ENCODE data around the gene RAB31. TPM values are rescaled to one million over a fixed set of nuclear protein-coding genes. Genes with fewer than 3 reads are reported as not detected.
"Not testable (repeated sequence)": the region's sequence is repeated elsewhere in the genome, so short reads cannot be mapped to it uniquely, and the experiment has no call there.

The RAB31 gene
- polyA plus RNA-seq, 1 experiment: 37.2 TPM

DNA sequence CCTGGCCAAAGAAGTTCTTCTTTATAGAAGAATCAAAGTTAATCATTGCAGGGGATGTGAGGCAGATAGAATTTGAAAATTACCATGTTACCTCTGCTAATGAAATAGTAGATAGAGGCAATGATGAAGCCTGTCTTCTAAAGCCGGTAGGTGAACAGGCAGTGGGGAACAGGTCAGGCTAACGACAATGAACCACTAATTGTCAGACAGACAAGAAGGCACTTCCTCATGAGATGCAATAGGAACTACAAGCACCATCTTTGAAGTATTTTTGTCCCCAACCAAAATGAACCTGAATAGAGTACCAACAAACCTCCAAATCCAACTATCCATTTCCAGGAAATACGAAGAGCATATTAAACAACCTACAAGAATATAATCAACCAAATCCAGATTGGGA is 41.6 kb upstream of the RAB31 start:
- Histone ChIP-seq H3K36me3 (ENCODE audit: control insufficient read depth, insufficient read depth, low read length) (no peaks in the 10 kb centered on the region), H3K4me3 (ENCODE audit: low read depth, low read length) (no peak overlapping the region), H3K27me3 (ENCODE audit: control insufficient read depth, insufficient read depth, low read length) (no peaks in the 10 kb centered on the region)
- CTCF ChIA-PET: interaction anchor here (0.6 kb wide), 1 partner anchor 281 kb away, joined by 3 read pairs; no protein-coding TSS in a partner anchor
- TF ChIP-seq, protein P1, sequence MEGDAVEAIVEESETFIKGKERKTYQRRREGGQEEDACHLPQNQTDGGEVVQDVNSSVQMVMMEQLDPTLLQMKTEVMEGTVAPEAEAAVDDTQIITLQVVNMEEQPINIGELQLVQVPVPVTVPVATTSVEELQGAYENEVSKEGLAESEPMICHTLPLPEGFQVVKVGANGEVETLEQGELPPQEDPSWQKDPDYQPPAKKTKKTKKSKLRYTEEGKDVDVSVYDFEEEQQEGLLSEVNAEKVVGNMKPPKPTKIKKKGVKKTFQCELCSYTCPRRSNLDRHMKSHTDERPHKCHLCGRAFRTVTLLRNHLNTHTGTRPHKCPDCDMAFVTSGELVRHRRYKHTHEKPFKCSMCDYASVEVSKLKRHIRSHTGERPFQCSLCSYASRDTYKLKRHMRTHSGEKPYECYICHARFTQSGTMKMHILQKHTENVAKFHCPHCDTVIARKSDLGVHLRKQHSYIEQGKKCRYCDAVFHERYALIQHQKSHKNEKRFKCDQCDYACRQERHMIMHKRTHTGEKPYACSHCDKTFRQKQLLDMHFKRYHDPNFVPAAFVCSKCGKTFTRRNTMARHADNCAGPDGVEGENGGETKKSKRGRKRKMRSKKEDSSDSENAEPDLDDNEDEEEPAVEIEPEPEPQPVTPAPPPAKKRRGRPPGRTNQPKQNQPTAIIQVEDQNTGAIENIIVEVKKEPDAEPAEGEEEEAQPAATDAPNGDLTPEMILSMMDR (IDR thresholded peaks at IDR 0.05; ENCODE audit: insufficient read depth, low read depth, low read length): no peak
- no peak for DNase-seq (ENCODE audit: low read depth)
- POLR2A ChIA-PET: no interaction called here

DNA sequence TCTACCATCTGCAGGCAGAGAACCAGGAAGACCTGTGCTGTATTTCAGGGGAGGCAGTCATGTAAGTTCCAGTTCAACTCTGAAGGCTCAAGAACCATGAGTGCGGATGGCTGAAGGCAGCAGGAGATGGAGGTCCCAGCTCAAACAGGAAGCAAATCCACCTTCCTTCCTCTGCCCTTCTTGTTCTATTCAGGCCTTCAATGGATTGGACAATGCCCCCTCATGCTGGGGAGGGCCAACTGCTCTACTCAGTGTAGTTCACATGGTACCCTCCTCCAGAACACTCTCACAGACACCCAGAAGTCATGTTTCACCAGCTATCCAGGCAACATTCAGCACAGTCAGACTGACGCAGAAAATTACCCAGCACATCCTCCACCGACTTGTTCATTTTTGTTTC is 39.1 kb upstream of the RAB31 start:
- Histone ChIP-seq H3K27me3 (ENCODE audit: control insufficient read depth, insufficient read depth, low read length) (no peaks in the 10 kb centered on the region), H3K36me3 (ENCODE audit: control insufficient read depth, insufficient read depth, low read length) (no peaks in the 10 kb centered on the region), H3K4me3 (ENCODE audit: low read depth, low read length) (no peak overlapping the region)
- POLR2A ChIA-PET: no interaction called here
- TF ChIP-seq, protein P1 (IDR thresholded peaks at IDR 0.05; ENCODE audit: insufficient read depth, low read depth, low read length): no peak
- CTCF ChIA-PET: interaction anchor here (0.6 to 1.3 kb wide), 3 partner anchors 93 to 282 kb away, joined by 3 to 4 read pairs (median 3); no protein-coding TSS in a partner anchor
- DNase-seq (ENCODE audit: low read depth): no peak

DNA sequence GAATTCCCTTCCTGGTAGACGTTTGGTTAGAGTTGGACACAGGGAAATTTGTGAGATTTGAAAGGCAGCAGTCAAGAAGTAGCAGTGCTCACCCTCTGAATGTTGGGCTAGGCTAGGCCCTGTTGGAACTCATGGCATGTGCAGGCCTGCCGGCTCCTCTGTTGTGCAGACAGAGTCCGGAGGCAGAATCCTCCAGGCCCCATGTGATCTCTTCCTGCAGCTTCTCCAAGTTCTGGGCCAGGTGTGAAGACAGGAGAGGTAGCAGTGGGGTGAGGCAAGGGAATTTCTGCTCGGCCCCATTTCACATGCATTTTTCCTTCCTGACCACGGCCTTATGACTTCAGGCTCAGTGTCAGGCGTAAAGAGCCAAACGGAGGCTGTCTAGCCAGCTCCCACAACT is 36.9 kb upstream of the RAB31 start:
- Histone ChIP-seq H3K27me3 (ENCODE audit: control insufficient read depth, insufficient read depth, low read length) (no peaks in the 10 kb centered on the region), H3K4me3 (ENCODE audit: low read depth, low read length) (no peak overlapping the region), H3K36me3 (ENCODE audit: control insufficient read depth, insufficient read depth, low read length) (no peaks in the 10 kb centered on the region)
- ChIA-PET POLR2A (no interaction called here), CTCF (interaction anchor here (0.7 to 1.7 kb wide), 2 partner anchors 10 to 71 kb away, joined by 3 to 5 read pairs; no protein-coding TSS in a partner anchor)
- DNase-seq (ENCODE audit: low read depth): no peak
- TF ChIP-seq, protein P1 (IDR thresholded peaks at IDR 0.05; ENCODE audit: insufficient read depth, low read depth, low read length): no peak

DNA sequence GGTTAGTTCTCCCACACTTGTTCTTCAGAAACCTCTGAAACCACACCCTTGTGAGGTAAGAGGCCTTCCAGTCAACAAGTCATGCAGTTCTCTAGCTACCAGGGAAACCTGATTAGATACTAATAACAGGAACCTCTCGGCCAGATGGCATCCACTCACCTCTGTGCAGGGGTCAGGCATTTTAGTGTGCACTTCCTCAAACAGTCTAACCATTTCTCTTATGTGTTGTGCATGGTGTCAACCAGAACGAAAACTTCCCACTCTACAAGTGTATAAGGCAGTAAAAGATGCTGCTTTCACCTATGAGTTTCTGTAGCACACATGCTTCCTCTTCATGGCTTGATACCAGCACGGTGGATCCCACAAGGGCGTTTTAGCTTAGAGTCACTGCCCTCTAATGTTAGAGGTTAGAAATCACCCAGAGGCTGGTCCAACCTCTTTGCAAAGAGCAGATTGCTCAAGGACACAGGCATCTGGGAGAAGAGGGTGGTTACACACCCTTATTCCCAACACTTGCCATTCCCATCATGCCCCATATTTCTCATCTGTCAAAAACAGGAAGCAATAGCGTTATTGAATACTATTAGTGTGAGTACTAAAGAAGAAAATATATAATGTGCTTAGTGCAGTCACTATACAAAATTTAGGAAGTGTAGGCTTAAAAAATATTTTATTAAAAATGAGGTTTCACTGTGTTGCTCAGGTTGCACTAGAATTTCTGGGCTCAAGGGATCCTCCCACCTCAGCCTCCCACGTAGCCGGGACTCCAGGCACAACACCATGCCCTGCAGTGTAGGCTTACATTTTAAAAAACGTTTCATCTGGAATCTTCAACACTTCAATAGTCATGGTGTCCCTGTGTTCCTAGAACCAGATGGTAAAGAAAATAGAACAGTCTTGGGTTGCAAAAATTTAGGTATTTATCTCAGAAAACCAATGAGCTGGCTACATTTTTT is 34.5 kb upstream of the RAB31 start:
- no peak overlapping the region for H3K4me3 ChIP-seq (ENCODE audit: low read depth, low read length)

DNA sequence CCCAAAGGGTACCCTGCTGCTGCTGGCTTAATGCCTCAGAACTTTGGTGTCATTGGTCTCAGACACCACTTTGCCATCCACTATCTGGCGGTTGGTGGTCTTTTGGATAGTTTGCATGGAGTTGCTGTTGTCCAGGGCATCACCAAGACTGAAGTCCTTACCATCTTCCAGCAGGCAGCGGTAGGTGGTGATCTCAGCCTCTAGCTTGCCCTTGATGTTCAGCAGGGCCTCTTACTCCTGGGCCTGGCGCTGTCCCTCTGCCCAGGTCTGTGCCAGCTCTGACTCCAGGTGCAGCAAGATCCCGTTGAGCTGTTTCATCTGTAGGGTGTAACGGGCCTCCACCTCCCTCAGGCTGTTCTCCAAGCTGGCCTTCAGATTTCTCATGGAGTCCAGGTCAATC is 29.9 kb upstream of the RAB31 start:
- POLR2A ChIA-PET; DNase-seq (ENCODE audit: low read depth); H3K4me3 ChIP-seq (ENCODE audit: low read depth, low read length); CTCF ChIA-PET; H3K27me3 ChIP-seq (ENCODE audit: control insufficient read depth, insufficient read depth, low read length); H3K36me3 ChIP-seq (ENCODE audit: control insufficient read depth, insufficient read depth, low read length): not testable (repeated sequence)

More for the DNA sequence above, 34.5 kb upstream of the RAB31 start:
- ChIA-PET POLR2A (no interaction called here), CTCF (interaction anchor here (0.6 to 1.3 kb wide), 4 partner anchors 11 to 93 kb away, joined by 3 to 6 read pairs (median 3); no protein-coding TSS in a partner anchor)
- DNase-seq (ENCODE audit: low read depth): no peak
- TF ChIP-seq, protein P1 (IDR thresholded peaks at IDR 0.05; ENCODE audit: insufficient read depth, low read depth, low read length): peak; percentile 53
- H3K27me3 ChIP-seq (ENCODE audit: control insufficient read depth, insufficient read depth, low read length): no peaks in the 10 kb centered on the region
- no peaks in the 10 kb centered on the region for H3K36me3 ChIP-seq (ENCODE audit: control insufficient read depth, insufficient read depth, low read length)
